HG02588 (cell line): Measurements from ENCODE around the gene PRKCE.
"Not testable (repeated sequence)": the region's sequence is repeated elsewhere in the genome, so short reads cannot be mapped to it uniquely, and the experiment has no call there.

Experiments used
- ATAC-seq: cut with Tn5 transposase; IDR thresholded peaks from one replicate; pipeline ENCODE4 v1.9.1; 2021; ENCODE audit warnings: mild to moderate bottlenecking, moderate library complexity; ENCODE audit not compliant: unreplicated experiment

Gene PRKCE

DNA sequence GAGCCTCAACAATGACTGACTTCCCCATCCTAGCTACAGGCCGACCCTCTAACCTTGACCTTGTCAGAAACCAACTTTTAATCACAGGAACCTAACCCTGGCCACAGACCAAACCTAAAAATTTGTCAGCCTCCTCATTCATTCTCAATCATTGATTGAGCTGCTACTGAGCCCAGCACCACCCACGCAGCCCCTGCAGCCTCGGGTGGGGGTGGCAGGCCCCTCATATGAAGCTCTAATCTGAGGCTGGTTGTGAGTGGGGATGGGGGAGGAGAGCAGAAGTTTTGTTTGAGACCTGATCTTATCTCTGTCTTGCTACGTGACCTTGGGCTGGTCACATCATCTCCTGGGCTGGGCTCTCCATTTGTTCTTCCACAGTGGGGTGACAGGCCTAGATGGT is 546.2 kb downstream of the PRKCE start:
- ATAC-seq, result no peak

DNA sequence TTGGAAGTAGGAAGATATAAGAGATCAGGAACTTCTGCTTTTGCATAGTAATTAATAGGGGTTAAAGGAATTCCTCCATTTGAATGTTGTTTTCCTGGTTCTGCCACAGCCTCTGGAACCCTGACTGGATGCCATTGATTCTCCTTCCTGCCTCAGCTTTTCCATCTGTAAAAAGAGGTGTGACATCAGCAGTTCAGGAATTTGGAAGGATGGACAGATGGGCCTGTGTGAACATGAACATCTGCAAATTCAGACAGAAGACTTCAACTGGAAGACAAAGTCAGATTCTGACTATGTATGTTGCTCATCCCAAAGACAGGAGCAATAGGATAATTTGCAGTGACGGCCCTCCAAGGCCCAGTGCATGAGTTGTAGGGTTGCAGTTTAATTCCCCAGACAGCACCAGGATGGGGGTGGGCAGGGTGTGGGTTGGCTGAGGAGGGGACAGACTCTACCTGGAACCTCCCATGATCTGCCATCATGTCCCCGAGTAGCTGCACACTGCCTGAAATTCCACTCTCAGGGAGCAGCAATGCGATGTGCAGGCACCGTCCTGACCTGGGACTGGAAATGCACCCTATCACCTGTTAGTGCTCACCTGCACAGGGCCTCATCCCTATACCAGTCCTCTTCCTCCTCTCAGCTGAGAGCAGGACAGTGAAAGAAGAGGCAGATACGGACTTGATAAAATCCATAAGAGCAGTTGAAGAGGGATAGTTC is 546.8 kb downstream of the PRKCE start:
- no peak for ATAC-seq

DNA sequence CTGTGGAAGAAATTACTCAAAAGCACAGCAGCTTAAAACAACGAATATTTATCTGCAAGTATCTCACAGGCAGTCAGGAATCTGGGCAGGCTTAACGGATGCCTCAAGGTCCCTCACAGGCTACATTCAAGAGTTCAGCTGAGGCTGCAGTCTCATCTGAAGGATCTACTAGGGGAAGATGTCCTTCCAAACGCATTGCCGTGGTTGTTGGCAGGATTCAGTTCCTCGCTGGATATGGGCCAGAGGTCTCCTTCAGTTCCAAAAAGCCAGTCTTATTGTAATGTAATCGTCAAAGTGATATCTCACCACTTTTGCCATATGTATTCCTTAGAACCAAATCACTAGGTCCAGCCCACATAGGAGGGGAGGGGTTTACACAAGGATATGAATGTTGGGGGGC is 547.5 kb downstream of the PRKCE start:
- ATAC-seq, result no peak

DNA sequence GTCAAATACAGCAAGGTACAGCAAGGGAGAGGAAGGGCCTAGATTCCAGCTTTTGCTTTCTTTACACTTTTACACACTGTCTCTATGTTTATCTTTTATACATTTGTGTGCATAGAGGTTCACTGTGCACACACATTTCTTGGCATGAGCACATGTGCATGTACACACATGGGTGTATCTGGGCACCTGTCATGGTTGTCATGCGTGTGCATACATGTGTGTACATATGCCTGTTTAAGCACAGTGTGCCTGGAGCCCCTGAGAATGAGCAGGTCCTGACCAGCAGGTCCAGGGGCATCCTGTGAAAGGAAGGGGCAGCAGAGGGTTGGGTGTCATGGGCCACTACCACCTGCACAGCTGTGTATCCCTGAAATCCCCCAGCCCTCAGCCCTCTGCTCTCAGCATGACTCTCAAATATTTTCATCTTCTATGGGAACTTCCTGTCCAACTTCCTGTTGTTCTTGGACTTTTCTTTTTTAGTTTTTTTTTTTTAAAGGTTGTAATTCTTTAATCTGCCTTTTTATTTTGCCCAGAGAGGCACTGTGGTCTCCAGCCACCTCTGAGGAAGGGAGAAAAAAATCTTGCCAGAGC is 548.7 kb downstream of the PRKCE start:
- ATAC-seq, result no peak

DNA sequence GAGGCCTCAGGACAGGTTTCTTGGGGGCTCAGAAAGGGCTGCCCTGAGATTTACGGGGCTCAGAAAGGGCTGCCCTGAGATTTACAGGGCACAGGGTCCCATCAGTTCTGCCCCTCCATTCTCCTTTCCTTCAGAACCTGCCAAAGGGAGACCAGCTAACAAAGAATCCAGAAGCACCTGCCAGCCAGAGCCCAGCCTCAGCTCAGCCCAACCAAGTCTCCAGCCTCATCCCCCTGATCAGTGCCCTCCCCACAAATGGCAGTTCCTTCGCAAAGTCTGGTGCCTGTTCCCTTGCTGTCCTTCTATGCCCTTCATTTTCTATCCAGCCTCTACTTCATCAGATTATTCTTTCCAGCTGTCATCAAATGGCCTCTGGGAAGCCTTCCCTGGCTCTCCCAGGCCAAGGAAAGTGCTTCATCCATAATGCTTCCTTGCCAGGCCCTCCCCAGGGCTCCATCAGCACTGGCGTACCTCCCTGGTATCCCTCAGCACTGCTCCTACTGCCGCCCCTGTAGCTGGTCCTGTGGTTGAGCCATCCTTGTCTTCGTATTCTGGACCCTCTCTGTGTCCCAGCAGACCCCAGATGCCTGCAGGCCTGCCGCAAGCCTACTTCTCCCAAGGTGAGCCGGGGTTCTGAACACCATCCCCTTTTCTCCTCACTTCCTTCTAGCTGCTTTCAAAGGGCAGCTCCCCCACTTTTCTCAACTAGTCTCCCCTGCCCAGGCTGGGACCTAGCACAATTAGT is 549.6 kb downstream of the PRKCE start:
- ATAC-seq, result no peak

DNA sequence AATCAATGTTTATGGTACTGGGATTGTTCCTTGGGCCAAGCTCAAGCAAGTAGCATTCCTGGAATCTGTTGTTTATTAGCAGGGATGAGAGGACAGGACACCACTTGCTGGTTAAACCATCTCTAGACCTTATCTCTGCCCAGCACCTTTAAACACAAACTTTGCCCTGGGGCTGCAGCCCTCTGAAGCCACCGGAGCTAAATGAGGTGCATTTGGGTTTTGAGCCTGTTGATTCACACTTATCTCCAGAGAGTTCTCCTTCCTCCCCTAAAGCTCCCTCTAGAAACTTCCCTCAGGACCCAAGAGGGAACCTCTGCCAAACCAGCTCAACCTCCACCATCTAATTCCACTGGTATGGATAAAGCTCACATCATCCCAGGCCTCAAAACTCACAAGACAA is 551.0 kb downstream of the PRKCE start:
- ATAC-seq, result no peak

DNA sequence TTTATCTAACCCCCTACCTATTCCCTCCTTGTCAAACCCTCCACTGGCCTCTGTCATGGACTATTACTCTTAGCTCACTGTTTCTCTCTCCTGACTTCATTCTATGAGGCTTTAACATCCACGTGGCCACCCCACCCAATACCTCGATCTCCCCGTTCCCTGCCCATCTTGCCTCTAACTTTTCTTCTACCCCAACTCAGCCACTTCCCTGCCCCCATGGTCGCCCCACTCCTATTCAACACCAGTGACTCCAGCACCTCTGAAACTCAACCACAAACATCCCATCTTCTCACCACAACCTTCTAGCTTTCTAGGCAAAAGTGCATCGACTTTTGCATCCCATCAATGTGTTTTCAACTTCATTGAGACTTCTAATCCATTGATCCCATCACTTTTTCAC is 551.5 kb downstream of the PRKCE start:
- ATAC-seq, result no peak

DNA sequence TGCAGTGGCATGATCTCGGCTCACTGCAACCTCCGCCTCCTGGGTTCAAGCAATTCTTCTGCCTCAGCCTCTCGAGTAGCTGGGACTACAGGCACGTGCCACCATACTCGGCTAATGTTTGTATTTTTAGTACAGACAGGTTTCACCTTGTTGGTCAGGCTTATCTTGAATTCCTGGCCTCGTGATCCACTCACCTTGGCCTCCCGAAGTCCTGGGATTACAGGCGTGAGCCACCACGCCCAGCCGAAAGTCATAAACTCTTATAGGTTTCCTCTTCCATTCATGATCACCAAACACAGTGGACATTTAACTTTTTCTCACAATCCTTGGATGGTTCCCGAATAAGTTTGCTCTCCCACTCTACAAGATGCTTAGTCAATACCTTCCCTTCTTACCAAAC is 552.2 kb downstream of the PRKCE start:
- ATAC-seq, result not testable (repeated sequence)

DNA sequence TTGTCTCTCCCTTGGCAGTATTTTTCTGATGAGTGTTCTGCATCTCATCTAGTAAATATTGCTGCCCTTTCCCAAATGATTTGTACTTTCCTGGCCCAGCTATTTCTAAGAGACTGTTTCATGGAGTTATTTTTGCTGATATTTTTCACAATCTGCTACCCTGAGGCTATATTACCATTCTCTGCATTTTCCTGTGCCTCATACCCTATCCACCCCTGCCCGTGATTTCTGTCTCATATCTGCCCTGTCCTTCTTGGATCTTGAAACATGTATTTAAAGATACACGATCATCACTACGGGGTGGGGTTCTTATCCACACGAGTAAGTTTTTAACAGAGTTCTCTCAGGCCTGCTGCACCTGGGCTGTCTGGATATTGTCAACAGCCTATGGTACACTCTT is 556.1 kb downstream of the PRKCE start:
- no peak for ATAC-seq

DNA sequence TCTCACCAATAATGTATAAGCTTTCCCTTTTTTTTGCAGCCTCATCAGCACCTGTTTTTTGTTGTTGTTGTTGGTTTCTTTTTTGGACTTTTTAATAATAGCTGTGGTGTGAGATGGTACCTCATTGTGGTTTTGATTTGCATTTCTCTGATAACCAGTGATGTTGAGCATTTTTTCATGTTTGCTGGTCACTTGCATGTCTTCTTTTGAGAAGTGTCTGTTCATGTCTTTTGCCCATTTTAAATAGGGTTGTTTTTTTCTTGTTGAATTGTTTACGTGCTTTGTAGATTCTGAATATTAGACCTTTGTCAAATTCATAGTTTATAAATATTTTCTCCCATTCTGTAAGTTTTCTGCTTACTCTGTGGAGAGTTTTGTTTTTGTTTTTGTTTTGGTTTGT is 557.3 kb downstream of the PRKCE start:
- ATAC-seq, result no peak

DNA sequence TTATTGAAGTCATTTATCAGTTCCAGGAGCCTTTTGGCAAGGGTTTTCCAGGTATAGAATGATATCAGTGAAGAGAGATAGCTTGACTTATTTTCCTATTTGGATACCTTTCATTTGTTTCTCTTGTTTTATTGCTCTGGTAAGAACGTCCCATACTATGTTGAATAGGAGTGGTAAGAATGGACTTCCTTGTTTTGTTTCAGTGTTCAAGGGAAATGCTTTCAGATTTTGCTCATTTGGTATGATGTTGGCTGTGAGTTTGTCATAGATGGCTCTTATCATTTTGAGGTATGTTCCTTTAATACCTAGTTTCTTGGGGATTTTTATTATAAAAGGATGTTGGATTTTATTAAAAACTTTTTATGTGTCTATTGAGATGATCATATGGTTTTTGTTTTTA is 558.6 kb downstream of the PRKCE start:
- no peak for ATAC-seq

DNA sequence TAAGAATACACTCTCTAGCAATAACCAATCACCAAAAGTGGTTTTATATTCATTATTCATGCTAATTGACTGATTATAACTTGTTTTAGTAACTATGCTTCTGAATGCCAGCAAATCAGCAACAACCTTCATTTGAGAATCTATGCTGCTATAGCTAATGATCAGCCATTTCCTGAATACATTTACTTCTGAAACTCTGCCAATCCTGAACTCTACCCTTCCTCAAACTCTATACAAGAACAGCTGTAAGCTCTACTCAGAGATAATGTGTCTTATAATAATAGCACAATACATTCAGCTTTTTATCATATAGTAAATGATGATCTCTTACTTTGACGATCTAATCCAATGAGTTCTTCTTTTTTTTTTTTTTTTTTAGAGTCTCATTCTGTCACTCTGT is 560.0 kb downstream of the PRKCE start:
- ATAC-seq, result no peak

DNA sequence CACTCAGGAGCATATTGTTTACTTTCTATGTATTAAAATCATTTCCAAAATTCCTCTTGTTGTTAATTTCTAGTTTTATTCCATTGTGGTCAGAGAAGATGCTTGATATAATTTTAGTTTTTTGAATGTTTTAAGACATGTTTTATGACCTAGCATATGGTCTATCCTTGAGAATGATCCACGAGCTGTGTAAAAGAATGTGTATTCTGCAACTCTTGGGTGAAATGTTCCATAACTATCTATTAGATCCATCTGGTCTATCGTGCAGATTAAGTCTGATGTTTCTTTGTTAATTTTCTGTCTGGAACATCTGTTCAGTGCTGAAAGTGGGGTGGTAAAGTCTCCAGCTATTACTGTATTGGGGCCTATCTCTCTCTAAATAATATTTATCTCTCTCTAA is 562.4 kb downstream of the PRKCE start:
- ATAC-seq, result no peak

DNA sequence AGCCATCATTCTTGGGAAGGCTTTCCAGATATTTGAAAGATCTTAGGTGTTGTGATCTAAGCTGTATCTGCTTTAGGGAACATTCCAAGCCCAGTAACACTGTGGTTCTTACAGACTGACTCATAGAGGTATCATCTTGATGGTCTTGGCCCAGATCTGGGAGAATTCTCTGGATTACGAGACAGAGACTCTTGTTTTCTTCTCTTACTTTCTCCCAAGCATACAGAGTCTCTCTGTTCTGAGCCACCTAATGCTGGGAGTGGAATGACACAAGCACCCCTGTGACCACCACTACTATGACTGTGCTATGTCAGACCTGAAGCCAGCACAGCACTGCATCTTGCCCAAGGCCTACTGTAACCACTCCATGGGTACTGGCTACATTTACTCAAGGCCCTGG is 564.7 kb downstream of the PRKCE start:
- ATAC-seq, result no peak

DNA sequence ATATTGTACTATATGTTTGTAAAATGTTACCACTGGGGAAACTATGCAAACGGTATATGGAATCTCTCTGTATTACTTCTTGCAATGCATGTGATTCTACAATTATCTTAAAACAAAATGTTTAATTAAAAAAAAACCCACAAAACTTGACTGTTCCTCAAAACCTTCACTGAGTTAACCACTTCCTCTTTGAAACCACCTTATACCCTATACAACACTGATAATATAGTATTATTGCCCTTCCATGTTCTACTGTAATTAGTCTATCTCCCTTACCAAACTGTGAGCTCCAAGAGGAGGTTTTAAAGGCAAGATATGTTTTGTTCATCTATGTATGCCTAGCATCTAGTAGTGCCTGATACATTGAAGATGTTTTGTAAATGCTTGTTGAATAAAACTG is 572.0 kb downstream of the PRKCE start:
- not testable (repeated sequence) for ATAC-seq

DNA sequence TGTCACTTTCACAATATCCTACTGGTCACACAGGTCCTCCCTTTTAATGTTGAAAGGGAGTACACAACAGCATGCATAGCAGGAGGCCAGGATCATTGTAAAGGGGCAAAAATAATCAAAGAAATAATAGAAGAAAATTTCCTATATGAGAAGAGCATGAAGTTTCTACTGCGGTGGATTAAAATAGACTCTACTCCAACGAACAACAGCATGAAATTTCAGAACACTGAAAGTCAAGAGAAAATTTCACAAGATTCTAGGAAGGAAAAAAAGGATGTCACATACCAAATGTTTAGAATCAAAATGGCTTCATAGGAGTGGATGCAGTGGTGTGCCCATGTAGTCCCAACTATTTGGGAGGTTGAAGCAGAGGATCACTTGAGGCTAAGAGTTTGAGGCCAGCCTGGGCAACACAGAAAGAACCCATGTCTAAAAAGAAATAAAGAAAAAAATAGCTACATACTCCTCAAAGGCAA is 573.7 kb downstream of the PRKCE start:
- no peak for ATAC-seq

DNA sequence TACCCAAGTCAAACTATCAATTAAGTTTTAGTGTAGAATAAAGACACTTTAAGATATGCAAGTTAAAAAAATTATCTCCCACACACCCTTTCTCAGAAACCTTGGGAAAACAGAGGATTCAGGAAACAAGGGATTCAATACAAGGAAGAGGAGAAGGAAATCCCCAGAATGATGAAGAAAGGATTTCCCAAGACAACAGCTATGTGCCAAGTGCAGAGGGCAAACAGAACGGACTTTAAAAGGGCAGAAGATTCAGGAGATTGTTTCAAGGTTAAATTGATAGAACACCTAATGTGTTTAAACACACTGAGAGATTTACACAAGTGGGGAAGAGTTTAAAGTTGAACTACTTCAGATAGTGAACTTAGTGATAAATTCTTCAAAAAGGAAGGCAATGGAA is 574.3 kb downstream of the PRKCE start:
- no peak for ATAC-seq

DNA sequence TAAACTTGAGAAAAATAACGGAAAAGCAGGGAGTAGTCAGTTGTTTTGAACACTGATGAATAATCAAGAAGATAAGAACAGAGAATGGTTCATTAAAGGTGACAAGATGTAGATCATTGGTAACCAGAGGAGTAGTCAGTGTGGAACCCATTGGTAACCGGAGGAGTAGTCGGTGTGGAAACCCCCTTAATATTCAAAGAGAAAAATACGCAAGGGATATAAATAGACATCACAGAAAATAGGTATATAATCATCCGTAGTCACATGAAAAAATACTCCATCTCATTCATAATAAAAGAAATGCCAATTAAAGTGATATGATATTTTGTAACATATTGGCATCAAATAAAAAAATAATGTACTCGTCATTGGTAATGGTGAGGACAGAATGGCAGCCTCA is 575.1 kb downstream of the PRKCE start:
- no peak for ATAC-seq

DNA sequence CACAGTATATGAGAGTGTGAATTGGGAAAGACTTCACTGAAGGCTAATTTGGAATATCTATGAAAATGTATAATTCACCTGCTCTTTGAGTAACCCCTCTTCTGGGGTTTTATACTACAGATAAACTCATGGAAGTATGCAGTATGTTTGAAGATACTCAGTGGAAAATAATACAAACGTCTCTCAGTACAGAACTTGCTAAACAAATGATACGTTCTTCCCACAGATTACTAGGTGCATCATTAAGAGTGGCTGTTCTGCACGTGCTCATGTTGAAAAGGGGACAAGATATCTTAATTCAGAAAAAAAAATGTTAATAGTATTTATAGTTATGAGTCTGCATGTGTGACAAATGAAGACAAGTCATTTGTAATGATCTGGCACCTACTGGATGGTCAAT is 575.5 kb downstream of the PRKCE start:
- no peak for ATAC-seq

DNA sequence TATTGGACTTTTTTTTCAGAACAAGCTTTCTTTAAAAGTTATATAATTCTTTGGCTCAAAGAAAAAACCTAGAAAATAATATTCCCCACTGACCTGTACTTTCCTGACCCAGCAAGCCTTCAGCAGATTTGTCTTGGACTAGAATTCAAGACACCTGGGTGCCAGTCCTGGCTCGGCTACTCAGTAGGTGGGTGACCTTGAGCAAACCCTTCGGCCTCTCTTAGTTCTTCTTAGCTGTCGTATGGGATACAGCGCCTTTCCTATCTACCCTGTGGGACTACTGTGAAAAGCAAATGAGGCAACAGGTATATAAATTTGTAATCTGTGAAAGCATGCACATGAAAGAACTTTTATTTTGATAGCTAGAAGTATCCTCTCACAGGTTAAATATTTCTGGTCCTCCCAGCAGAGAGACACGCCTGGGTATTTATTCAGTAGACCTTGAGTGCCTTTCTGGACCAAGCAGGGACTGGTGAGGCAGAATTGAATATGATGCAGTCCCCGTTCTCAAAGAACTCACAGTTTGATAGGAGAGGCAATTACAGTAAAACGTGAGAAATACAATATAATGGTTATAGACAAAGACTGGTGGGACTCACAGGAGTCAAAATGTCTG is 576.3 kb downstream of the PRKCE start:
- ATAC-seq, result no peak

DNA sequence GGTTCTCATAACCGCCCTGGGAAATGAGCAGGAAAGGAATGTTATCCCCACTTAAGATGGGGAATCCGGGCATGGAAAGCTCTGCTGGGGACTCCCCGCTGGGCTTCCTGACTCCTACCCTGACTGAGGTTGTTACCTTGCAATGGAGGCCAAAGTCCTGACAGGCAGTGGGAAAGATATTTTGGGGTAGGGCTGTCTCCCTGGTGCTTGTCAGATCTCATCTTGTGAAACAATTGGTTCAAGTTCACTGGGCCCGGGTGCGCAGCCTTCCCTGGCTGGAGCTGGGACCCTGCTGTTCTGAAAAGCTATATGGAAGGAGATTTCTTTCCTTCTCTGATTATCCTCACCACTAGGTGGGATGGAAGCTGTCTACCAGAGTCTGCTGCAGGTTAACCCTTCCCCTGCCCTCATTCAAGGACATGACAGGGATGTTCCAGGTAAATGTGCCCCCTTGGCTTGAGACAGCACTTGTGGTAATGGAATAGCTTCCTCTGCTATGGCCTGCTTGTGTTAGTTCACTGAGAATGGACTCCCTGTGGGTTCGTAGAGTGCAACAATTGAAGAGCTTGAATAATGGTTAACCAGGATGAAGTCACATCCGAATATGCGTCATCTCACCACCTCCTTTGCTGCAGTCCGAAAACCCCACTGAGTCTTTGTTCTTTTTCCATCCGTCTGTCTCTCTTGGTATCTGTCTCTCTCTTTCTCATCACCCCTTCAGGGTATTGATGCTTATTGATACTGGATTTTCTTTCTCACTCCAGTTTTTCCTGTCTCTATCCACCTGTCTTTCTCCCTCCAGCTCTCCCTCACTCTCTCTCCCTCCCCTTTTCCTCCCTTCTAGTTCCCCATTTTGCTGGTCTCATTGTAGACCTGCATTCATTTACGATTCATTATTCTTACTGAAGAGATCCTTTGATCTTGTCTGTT is 577.9 kb downstream of the PRKCE start:
- ATAC-seq, result peak; percentile 66
